Breast epithelium (tissue), 3 donors: Measurements from ENCODE around the gene ULK4.

ENCODE experiments used
- POLR2AphosphoS5 ChIP-seq, 3 donors: sonication (generic); formaldehyde crosslinking; IDR thresholded peaks; one replicate each; pipeline ENCODE4 v1.6.1; 2017; ENCODE audit warnings: antibody characterized with exemption in 3 of 3
- TF ChIP-seq, protein P1 (sequence below), 3 donors: fragments of 450-650 bp; IDR thresholded peaks; one replicate each; pipeline ENCODE4 v1.5.1; 2016 to 2017; ENCODE audit warnings: antibody characterized with exemption in 3 of 3, mild to moderate bottlenecking in 3 of 3, moderate library complexity in 3 of 3

- TF ChIP-seq, protein P1, sequence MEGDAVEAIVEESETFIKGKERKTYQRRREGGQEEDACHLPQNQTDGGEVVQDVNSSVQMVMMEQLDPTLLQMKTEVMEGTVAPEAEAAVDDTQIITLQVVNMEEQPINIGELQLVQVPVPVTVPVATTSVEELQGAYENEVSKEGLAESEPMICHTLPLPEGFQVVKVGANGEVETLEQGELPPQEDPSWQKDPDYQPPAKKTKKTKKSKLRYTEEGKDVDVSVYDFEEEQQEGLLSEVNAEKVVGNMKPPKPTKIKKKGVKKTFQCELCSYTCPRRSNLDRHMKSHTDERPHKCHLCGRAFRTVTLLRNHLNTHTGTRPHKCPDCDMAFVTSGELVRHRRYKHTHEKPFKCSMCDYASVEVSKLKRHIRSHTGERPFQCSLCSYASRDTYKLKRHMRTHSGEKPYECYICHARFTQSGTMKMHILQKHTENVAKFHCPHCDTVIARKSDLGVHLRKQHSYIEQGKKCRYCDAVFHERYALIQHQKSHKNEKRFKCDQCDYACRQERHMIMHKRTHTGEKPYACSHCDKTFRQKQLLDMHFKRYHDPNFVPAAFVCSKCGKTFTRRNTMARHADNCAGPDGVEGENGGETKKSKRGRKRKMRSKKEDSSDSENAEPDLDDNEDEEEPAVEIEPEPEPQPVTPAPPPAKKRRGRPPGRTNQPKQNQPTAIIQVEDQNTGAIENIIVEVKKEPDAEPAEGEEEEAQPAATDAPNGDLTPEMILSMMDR (IDR thresholded peaks at IDR 0.05), result no peak
- no peak for TF ChIP-seq POLR2AphosphoS5 (IDR thresholded peaks at IDR 0.05)
Observed at GRCh38 chr3:41299036-41299435, 662.9 kb downstream of the ULK4 start.
